Measurements from ENCODE around the gene SULF2. TPM values are rescaled to one million over a fixed set of nuclear protein-coding genes. Genes with fewer than 3 reads are reported as not detected.
A peak's percentile ranks its signal among the peaks of the same experiment; 100 is the strongest.

Gene SULF2
- total and polyA plus RNA-seq, 2 donors (not counting 1 experiment from before 2014, with no cell fraction given): 1.2 to 1.7 TPM

DNA sequence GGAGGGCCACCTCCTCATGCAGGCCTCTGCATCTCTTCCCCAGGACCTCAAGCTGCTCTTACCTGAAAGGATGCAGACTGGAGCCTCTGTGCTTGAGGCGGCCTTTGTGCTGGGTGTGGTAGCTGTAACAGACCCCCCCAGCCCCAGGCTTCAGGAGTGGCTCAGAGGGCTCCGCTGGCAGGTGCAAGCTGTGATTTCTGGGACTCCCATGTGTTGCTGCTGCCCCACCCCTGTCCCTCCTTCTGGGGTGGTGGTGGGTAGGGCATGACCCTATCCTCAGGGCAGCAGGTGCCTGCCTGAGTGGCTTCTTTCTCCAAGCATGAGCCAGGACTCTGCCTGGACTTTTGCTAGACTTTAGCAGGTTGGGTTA, 121.2 kb downstream of the SULF2 start:
- no peak overlapping the region for H3K4me3 Mint-ChIP-seq

DNA sequence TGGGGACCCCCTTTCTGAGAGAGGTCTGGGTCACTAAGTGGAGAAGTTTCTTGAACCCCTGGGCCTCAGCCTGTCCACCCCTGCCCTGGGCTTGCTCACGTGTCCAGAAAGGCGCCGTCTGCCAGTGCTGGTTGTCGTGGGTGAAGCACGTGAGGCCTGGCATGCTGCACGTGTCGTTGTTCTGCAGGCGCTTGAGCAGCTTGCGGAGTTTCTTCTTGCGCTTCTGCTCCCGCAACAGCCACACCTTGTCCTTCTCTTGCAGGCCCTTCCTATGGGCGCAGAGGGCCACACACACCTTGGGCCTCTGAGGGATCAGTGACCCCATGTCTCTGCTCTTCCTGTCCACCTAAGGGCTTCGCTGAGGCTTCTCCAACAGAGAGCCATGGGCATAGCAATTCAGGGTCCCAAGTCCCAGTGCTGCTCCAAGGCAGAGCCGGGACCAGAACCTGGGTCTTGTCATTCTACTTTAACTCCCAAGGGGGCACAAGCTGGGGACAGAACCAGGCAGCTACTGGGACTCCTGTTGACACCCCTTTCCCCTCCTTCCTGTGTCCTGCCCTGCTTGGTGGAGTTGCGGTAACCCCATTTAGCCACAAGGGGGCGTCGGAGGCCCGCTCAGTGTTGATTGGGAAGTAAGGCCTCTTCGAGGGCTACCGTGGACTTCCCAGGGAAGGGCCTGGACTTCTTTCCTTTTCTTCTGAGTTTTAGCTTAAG, 121.8 kb downstream of the SULF2 start:
- 68% methylated on average over 19 of the region's 20 CpGs for WGBS (ENCODE audit: insufficient coverage)
- Mint-ChIP-seq H3K4me3 (no peak overlapping the region), H3K27ac (peak overlapping the region; percentile 78), H3K4me1 (peaks cover 7% of the 10 kb centered on the region), H3K27me3 (no peaks in the 10 kb centered on the region), H3K9me3 (ENCODE audit: insufficient read depth) (no peaks in the 10 kb centered on the region)
- H4K20me1 ChIP-seq (ENCODE audit: control insufficient read depth, insufficient read depth, low read length, poor library complexity, severe bottlenecking): peaks cover 23% of the 10 kb centered on the region
- no peaks in the 10 kb centered on the region for H3K27me3 ChIP-seq (replicated peaks in 1 of 4; ENCODE audit: control extremely low read depth in 1 of 4, control insufficient read depth in 3 of 4, insufficient read depth in 4 of 4, low read length in 3 of 4)
- H3K4me1 ChIP-seq (ENCODE audit: control insufficient read depth in 2 of 2, insufficient read depth in 2 of 2, low read length in 2 of 2): peaks cover 0 to 7% of the 10 kb centered on the region in 2 donors
- no peak for TF ChIP-seq EZH2 (IDR thresholded peaks at IDR 0.05; ENCODE audit: borderline replicate concordance, insufficient read depth, low read depth, low read length, poor library complexity, severe bottlenecking)
- TF ChIP-seq, protein P1, sequence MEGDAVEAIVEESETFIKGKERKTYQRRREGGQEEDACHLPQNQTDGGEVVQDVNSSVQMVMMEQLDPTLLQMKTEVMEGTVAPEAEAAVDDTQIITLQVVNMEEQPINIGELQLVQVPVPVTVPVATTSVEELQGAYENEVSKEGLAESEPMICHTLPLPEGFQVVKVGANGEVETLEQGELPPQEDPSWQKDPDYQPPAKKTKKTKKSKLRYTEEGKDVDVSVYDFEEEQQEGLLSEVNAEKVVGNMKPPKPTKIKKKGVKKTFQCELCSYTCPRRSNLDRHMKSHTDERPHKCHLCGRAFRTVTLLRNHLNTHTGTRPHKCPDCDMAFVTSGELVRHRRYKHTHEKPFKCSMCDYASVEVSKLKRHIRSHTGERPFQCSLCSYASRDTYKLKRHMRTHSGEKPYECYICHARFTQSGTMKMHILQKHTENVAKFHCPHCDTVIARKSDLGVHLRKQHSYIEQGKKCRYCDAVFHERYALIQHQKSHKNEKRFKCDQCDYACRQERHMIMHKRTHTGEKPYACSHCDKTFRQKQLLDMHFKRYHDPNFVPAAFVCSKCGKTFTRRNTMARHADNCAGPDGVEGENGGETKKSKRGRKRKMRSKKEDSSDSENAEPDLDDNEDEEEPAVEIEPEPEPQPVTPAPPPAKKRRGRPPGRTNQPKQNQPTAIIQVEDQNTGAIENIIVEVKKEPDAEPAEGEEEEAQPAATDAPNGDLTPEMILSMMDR (IDR thresholded peaks at IDR 0.05): peak; percentile 96
- H3K79me2 ChIP-seq (ENCODE audit: control insufficient read depth, insufficient read depth, low read length): no peaks in the 10 kb centered on the region
- ATAC-seq (ENCODE audit: low read depth): peak; percentile 84
- intact Hi-C loops (cut with micrococcal nuclease): loop anchor here (5.0 kb wide), 1 partner anchor 466 kb away; no protein-coding TSS in a partner anchor
- CTCF ChIA-PET: interaction anchor here (0.6 to 7.6 kb wide), 21 partner anchors 9 to 993 kb away, joined by 3 to 103 read pairs (median 3); no protein-coding TSS in a partner anchor
- H3K4me2 ChIP-seq (replicated peaks; ENCODE audit: low read depth, low read length, poor library complexity, severe bottlenecking): peak overlapping the region; percentile 12
- H3K9me3 ChIP-seq (ENCODE audit: control extremely low read depth in 1 of 3, control insufficient read depth in 2 of 3, insufficient read depth in 1 of 3, low read length in 2 of 3): no peaks in the 10 kb centered on the region
- H3K9ac ChIP-seq (ENCODE audit: low read length): no peak overlapping the region
- H2AFZ ChIP-seq (ENCODE audit: insufficient read depth, low read depth, low read length, poor library complexity, severe bottlenecking): no peak overlapping the region
- H3K36me3 ChIP-seq (replicated peaks in 1 of 2; ENCODE audit: control extremely low read depth in 1 of 2, control insufficient read depth in 1 of 2, extremely low read depth in 1 of 2, insufficient read depth in 2 of 2, low read length in 1 of 2): peaks cover 0 to 36% of the 10 kb centered on the region in 2 experiments
- H3K4me3 ChIP-seq (ENCODE audit: control extremely low read depth in 1 of 5, extremely low read depth in 1 of 5, insufficient read depth in 1 of 5, low read depth in 2 of 5, low read length in 4 of 5): no peak overlapping the region
- H3K27ac ChIP-seq (ENCODE audit: low read length in 2 of 2): no peak overlapping the region
- DNase-seq: peak; percentile 82
- POLR2A ChIA-PET: no interaction called here

More for the DNA sequence above, 121.2 kb downstream of the SULF2 start:
- Histone ChIP-seq H4K20me1 (ENCODE audit: control insufficient read depth, insufficient read depth, low read length, poor library complexity, severe bottlenecking) (peaks cover 23% of the 10 kb centered on the region), H3K4me3 (ENCODE audit: control extremely low read depth in 1 of 5, extremely low read depth in 1 of 5, insufficient read depth in 1 of 5, low read depth in 2 of 5, low read length in 4 of 5) (no peak overlapping the region), H2AFZ (ENCODE audit: insufficient read depth, low read depth, low read length, poor library complexity, severe bottlenecking) (no peak overlapping the region), H3K79me2 (ENCODE audit: control insufficient read depth, insufficient read depth, low read length) (no peaks in the 10 kb centered on the region), H3K4me1 (ENCODE audit: control insufficient read depth in 2 of 2, insufficient read depth in 2 of 2, low read length in 2 of 2) (peaks cover 0 to 7% of the 10 kb centered on the region in 2 donors), H3K27me3 (replicated peaks in 1 of 4; ENCODE audit: control extremely low read depth in 1 of 4, control insufficient read depth in 3 of 4, insufficient read depth in 4 of 4, low read length in 3 of 4) (no peaks in the 10 kb centered on the region), H3K9ac (ENCODE audit: low read length) (no peak overlapping the region), H3K36me3 (replicated peaks in 1 of 2; ENCODE audit: control extremely low read depth in 1 of 2, control insufficient read depth in 1 of 2, extremely low read depth in 1 of 2, insufficient read depth in 2 of 2, low read length in 1 of 2) (peaks cover 0 to 32% of the 10 kb centered on the region in 2 experiments), H3K9me3 (ENCODE audit: control extremely low read depth in 1 of 3, control insufficient read depth in 2 of 3, insufficient read depth in 1 of 3, low read length in 2 of 3) (no peaks in the 10 kb centered on the region), H3K27ac (ENCODE audit: low read length in 2 of 2) (no peak overlapping the region), H3K4me2 (replicated peaks; ENCODE audit: low read depth, low read length, poor library complexity, severe bottlenecking) (peak overlapping the region; percentile 12)
- DNase-seq (no peak), ATAC-seq (ENCODE audit: low read depth) (no peak)
- Mint-ChIP-seq H3K27me3 (no peaks in the 10 kb centered on the region), H3K9me3 (ENCODE audit: insufficient read depth) (no peaks in the 10 kb centered on the region), H3K27ac (peak overlapping the region; percentile 78), H3K4me1 (peaks cover 7% of the 10 kb centered on the region)
- TF ChIP-seq, protein P1 (IDR thresholded peaks at IDR 0.05): peak; percentile 67
- no peak for TF ChIP-seq EZH2 (IDR thresholded peaks at IDR 0.05; ENCODE audit: borderline replicate concordance, insufficient read depth, low read depth, low read length, poor library complexity, severe bottlenecking)
- CTCF ChIA-PET: interaction anchor here (0.6 to 7.6 kb wide), 20 partner anchors 8 to 992 kb away, joined by 3 to 103 read pairs (median 3); no protein-coding TSS in a partner anchor
- intact Hi-C loops (cut with micrococcal nuclease): loop anchor here (5.0 kb wide), 1 partner anchor 467 kb away; no protein-coding TSS in a partner anchor
- WGBS (ENCODE audit: insufficient coverage): 91% methylated on average over 2 of the region's 2 CpGs
- POLR2A ChIA-PET: no interaction called here
